ENCODE data around the gene GIPR. TPM values are rescaled to one million over a fixed set of nuclear protein-coding genes. Genes with fewer than 3 reads are reported as not detected.

GIPR gene
- total RNA-seq, 2 donors from 2014 or later = 10.8 to 14.6 TPM

DNA sequence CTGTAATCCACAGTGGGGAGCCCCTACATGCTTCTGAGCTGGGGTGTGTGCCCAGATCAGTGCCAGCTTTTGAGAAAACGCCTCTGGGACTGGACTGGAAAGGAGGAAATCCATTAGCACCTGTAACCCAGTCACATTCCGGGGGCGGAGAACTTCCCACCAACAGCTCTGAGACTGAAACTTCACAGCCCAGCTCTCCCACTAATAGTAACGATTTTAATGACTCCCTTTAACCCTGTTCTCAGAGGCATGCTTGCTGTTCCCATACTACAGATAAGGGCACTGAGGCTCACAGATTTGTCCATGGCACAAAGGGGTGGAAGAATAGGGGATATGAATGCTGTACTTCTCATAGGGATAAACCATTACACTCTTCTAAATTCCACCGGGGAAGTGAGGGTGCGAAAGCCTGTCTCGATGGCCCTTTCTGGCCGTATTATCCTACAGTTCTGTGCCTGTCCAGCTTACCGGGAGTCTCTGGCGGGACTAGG is 61.8 kb downstream of the GIPR start:
- Histone ChIP-seq H3K36me3 (ENCODE audit: control insufficient read depth, insufficient read depth, low read length) (peaks cover 4% of the 10 kb centered on the region), H3K4me1 (ENCODE audit: control insufficient read depth, insufficient read depth, low read length) (peaks cover 2% of the 10 kb centered on the region), H3K9ac (ENCODE audit: extremely low read depth, low read length, poor library complexity, severe bottlenecking) (peak overlapping the region; percentile 82), H3K4me3 (ENCODE audit: low read length) (peak overlapping the region; percentile 96), H3K9me3 (ENCODE audit: control insufficient read depth, low read length) (no peaks in the 10 kb centered on the region), H3K27me3 (ENCODE audit: control insufficient read depth, insufficient read depth, low read length, poor library complexity, severe bottlenecking) (no peaks in the 10 kb centered on the region), H3K27ac (ENCODE audit: low read depth, low read length) (no peak overlapping the region)
- peak; percentile 85 for DNase-seq
- 8 to 9% methylated on average over 8 to 10 of the region's 10 CpGs for WGBS, 2 experiments (ENCODE audit: insufficient coverage in 1 of 2, insufficient read length in 1 of 2)
- Mint-ChIP-seq H3K27ac (peak overlapping the region; percentile 88), H3K36me3 (ENCODE audit: low read depth) (peaks cover 6% of the 10 kb centered on the region), H3K4me1 (peaks cover 9% of the 10 kb centered on the region), H3K9me3 (no peaks in the 10 kb centered on the region), H3K4me3 (peak overlapping the region; percentile 87), H3K27me3 (ENCODE audit: insufficient read depth) (no peaks in the 10 kb centered on the region)
- TF ChIP-seq, protein P1, sequence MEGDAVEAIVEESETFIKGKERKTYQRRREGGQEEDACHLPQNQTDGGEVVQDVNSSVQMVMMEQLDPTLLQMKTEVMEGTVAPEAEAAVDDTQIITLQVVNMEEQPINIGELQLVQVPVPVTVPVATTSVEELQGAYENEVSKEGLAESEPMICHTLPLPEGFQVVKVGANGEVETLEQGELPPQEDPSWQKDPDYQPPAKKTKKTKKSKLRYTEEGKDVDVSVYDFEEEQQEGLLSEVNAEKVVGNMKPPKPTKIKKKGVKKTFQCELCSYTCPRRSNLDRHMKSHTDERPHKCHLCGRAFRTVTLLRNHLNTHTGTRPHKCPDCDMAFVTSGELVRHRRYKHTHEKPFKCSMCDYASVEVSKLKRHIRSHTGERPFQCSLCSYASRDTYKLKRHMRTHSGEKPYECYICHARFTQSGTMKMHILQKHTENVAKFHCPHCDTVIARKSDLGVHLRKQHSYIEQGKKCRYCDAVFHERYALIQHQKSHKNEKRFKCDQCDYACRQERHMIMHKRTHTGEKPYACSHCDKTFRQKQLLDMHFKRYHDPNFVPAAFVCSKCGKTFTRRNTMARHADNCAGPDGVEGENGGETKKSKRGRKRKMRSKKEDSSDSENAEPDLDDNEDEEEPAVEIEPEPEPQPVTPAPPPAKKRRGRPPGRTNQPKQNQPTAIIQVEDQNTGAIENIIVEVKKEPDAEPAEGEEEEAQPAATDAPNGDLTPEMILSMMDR (conservative IDR thresholded peaks at IDR 0.05) = no peak

- Histone ChIP-seq H3K27me3 (ENCODE audit: control insufficient read depth, insufficient read depth, low read length, poor library complexity, severe bottlenecking) (no peaks in the 10 kb centered on the region), H3K9me3 (ENCODE audit: control insufficient read depth, low read length) (no peaks in the 10 kb centered on the region), H3K9ac (ENCODE audit: extremely low read depth, low read length, poor library complexity, severe bottlenecking) (peak within 1 kb of the TSS; percentile 82), H3K27ac (ENCODE audit: low read depth, low read length) (peak within 1 kb of the TSS; percentile 58), H3K4me1 (ENCODE audit: control insufficient read depth, insufficient read depth, low read length) (peaks cover 2% of the 10 kb centered on the region), H3K36me3 (ENCODE audit: control insufficient read depth, insufficient read depth, low read length) (no peaks in the 10 kb centered on the region), H3K4me3 (ENCODE audit: low read length) (peak within 1 kb of the TSS; percentile 96)
- peak; percentile 99 for DNase-seq
- Mint-ChIP-seq H3K27me3 (ENCODE audit: insufficient read depth) (no peaks in the 10 kb centered on the region), H3K4me1 (peaks cover 9% of the 10 kb centered on the region), H3K9me3 (no peaks in the 10 kb centered on the region), H3K27ac (peak within 1 kb of the TSS; percentile 88), H3K36me3 (ENCODE audit: low read depth) (peaks cover 5% of the 10 kb centered on the region), H3K4me3 (peak within 1 kb of the TSS; percentile 87)
- TF ChIP-seq, protein P1 (conservative IDR thresholded peaks at IDR 0.05) = no peak
- 0 to 2% methylated on average over 14 to 48 of the region's 48 CpGs for WGBS, 2 experiments (ENCODE audit: insufficient coverage in 1 of 2, insufficient read length in 1 of 2)
Observed at GRCh38 chr19:45730368-45731288, 62.6 kb downstream of the GIPR start, which contains the start of gene FBXO46. Gene FBXO46 (minus strand): TSS chr19:45730896. CDS start chr19:45713495, 17,401 bp downstream.

Small RNA genes within 50 kb of the gene (microRNA-seq; reads per million reads assigned to microRNA genes)
- gene MIR330 (ENCODE audit: borderline microRNAs expressed) = 31.6 reads per million, percentile 61 among the genes with 10 or more reads in this experiment
- gene MIR642A (ENCODE audit: borderline microRNAs expressed) = not detected
- not detected for gene MIR642B (ENCODE audit: borderline microRNAs expressed)

Other genes with a start within 250 kb of the GIPR start
- 10 to 100 TPM; 53.5 to 63.6 TPM for gene ERCC1, start 244.3 kb upstream of the GIPR start, total RNA-seq
- gene FOSB, start 200.2 kb upstream of the GIPR start, total RNA-seq = 1 to 10 TPM; 1.6 to 3.0 TPM
- 10 to 100 TPM; 15.7 to 18.5 TPM for gene RTN2, start 171.2 kb upstream of the GIPR start, total RNA-seq
- gene PPM1N, start 169.8 kb upstream of the GIPR start, total RNA-seq = 1 to 10 TPM; 3.2 to 3.5 TPM
- 100 to 1,000 TPM; 134 to 144 TPM for gene VASP, start 160.7 kb upstream of the GIPR start, total RNA-seq
- gene OPA3, start 83.4 kb upstream of the GIPR start, total RNA-seq = 10 to 100 TPM; 12.9 to 15.4 TPM
- not detected for gene GPR4, start 66.0 kb upstream of the GIPR start, total RNA-seq
- 10 to 100 TPM; 42.9 to 79.3 TPM for gene EML2, start 28.8 kb upstream of the GIPR start, total RNA-seq
- gene SNRPD2, start 23.7 kb downstream of the GIPR start, total RNA-seq = 100 to 1,000 TPM; 644 to 654 TPM
- 10 to 100 TPM; 11.0 to 15.9 TPM for gene QPCTL, start 24.4 kb downstream of the GIPR start, total RNA-seq
- 10 to 100 TPM; 36.5 to 42.8 TPM for gene FBXO46, start 62.7 kb downstream of the GIPR start, total RNA-seq
- not detected for gene MEIOSIN, start 65.2 kb downstream of the GIPR start, total RNA-seq
- gene SIX5, start 101.0 kb downstream of the GIPR start, total RNA-seq = 10 to 100 TPM; 41.6 to 46.4 TPM
- gene DMPK, start 114.3 kb downstream of the GIPR start, total RNA-seq = 10 to 100 TPM; 58.8 to 75.9 TPM
- 10 to 100 TPM; 86.4 to 86.9 TPM for gene DMWD, start 124.6 kb downstream of the GIPR start, total RNA-seq
- gene RSPH6A, start 147.1 kb downstream of the GIPR start, total RNA-seq = under 1 TPM; 0.53 TPM
- 100 to 1,000 TPM; 104 to 119 TPM for gene SYMPK, start 194.9 kb downstream of the GIPR start, total RNA-seq
- 10 to 100 TPM; 54.2 to 58.1 TPM for gene FOXA3, start 196.1 kb downstream of the GIPR start, total RNA-seq
- 10 to 100 TPM; 23.8 to 30.3 TPM for gene IRF2BP1, start 217.9 kb downstream of the GIPR start, total RNA-seq
- gene MYPOP, start 234.4 kb downstream of the GIPR start, total RNA-seq = 10 to 100 TPM; 13.6 to 19.9 TPM
- gene NANOS2, start 246.6 kb downstream of the GIPR start, total RNA-seq = not detected